KOPT-K1 (cell line): ENCODE results near the gene NTN4.
"Not testable (repeated sequence)": the region's sequence is repeated elsewhere in the genome, so short reads cannot be mapped to it uniquely, and the experiment has no call there.

Experiments used
- H3K27ac ChIP-seq: fragments of 200-600 bp; sonication (generic); 2 replicates; pipeline ENCODE4 v1.5.1; 2016; ENCODE audit warnings: antibody characterized with exemption, mild to moderate bottlenecking, low read depth, low read length; ENCODE audit not compliant: poor library complexity, severe bottlenecking
- H3K36me3 ChIP-seq: fragments of 200-600 bp; sonication (generic); 2 replicates; pipeline ENCODE4 v1.5.1; 2017; ENCODE audit warnings: antibody characterized with exemption, mild to moderate bottlenecking, low read length, moderate library complexity; ENCODE audit not compliant: insufficient read depth
- H3K9me3 ChIP-seq: fragments of 200-600 bp; sonication (generic); 2 replicates; pipeline ENCODE4 v1.5.1; 2017; ENCODE audit warnings: antibody characterized with exemption, low read length, mild to moderate bottlenecking; ENCODE audit not compliant: insufficient read depth, poor library complexity, severe bottlenecking

The NTN4 gene

DNA sequence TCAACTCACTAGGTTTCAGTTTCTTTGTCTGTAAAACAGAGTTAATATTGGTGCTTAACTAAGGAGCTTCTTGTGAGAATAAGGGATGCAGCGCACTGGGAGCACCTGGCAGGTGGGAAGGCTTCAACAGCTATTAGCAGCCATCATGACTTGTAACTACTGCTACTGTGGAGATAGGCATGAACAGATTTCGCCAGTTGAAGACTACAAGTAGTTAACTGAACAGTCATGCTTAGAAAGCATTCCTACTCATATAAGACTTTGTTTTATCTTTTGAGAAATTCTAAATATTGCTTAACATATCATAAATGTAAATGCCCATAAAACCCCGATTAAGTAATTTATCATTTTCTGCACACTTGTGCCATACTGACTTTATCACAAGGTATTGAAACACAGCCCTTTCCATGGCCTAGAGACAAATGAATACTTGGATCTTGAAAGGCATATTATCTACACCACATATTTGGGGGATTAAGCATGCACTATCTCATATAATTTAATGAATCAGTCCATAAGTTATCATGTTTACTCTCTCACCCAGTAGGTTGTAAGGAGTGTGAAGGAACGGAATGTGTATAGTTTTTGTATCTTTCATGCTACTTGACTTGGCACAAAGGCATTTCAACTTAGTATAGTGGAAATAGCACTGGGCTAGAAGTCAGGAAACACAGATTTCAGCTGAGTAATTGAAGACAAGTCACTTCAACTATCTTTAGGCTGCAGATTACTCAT lies 16.1 kb downstream of the NTN4 start:
- Histone ChIP-seq H3K36me3 (no peaks in the 10 kb centered on the region), H3K9me3 (no peaks in the 10 kb centered on the region), H3K27ac (no peak overlapping the region)

DNA sequence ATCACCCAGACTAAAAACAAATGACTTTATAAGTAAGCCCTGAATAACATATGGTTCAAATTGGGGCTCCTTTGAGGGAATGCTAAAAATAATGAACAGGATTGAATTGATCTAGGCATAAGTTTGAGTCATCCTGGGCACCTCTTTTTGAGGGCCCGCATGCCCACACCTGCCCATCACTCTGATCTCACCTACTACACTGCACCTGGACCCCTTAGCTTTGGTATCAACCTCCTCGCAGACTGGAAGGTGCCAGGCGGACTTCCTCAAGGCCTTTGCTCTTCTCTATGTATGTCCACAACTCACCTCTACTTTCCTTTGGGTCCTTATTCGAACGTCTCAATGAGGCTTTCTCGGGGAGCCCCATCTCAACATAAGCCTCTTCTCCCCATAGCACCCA lies 17.2 kb downstream of the NTN4 start:
- Histone ChIP-seq H3K9me3 (no peaks in the 10 kb centered on the region), H3K36me3 (no peaks in the 10 kb centered on the region), H3K27ac (no peak overlapping the region)

DNA sequence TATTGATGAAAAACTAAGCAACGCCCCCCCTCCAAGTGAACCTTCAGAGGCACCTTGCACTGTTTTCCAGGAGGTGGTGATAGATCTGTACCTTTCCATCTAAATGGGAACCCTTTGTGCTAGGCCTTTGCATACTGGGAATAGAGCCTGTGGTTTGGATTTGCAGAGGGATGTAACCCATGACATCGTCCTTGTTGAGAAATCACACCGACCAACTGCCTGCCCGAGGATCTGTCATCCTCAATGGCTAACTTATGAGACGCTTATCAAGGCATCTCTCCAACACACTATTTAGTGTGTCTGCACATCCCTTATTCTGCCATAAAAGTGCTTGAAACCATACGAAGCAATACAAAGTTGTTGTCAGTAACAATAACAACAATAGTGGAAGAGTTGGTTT lies 22.9 kb downstream of the NTN4 start:
- Histone ChIP-seq H3K36me3 (no peaks in the 10 kb centered on the region), H3K9me3 (no peaks in the 10 kb centered on the region), H3K27ac (no peak overlapping the region)

DNA sequence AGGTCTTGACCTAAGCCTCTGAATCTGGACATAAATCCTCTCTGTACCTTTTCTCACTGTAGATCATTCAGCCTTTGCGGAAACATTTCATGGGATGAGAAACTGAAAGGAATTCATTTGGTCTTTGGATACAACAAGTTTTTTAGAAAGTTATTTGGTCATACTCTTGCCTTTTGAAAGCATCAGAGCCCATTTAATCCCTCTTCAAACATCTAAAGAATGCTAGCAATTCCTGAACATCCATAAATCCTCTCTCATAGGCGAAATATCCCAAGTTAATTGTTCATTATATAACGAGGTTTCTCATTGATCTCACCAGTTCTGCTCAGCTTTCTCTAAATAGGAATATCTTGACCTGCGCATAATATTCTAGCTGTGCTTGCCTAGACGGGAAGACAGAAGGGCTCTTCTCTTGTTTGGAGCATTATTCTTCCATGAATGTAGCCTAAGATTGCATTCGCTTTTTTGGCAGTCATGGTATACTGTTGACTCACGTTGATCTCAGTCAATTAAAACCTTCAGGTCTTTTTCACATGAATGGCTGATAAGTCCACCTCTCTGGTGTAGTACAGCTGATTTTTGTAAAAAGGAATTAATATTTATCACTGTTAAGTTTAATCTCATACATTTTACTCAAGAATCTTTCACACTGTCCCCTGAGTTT lies 24.1 kb downstream of the NTN4 start:
- no peaks in the 10 kb centered on the region for H3K36me3 ChIP-seq
- no peak overlapping the region for H3K27ac ChIP-seq
- H3K9me3 ChIP-seq: no peaks in the 10 kb centered on the region

DNA sequence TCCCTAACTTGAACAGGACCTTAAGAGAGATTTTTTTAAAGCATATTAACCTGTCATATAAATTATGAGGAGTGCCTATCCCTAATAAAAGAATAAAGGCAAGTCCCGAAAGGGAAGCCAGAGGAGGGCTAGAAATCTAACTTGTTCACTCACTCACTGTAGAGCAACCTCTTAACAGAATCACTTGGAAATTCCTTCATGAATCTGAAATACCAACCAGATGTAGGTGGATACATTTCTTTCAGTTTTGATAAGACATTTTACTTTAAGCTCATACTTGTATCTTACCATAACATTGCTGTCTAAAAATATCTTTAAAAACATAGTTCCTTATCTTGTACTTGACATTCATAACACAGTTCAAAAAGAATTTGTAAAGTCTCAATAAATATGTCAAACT lies 25.7 kb downstream of the NTN4 start:
- Histone ChIP-seq H3K9me3 (no peaks in the 10 kb centered on the region), H3K36me3 (no peaks in the 10 kb centered on the region), H3K27ac (no peak overlapping the region)

DNA sequence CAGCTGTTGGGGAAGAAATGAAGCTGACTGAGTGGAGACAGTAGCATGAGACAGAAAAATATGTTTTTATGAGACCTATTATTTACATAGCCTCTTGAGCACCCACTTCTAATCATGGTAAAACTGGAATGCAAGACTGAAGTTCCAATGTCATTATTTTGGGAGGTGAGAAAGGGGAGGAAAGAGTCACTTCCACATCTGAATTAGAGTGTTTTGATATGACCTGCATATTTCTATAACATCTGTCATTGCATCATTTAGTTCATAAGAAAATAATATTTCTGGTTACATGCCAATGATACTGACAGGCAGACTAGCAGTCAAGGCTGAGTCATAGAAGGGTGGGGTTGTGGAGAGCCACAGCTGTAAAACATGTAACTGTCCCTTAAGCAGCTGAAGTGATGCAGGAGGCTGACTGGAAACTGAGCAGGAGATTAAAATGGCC lies 26.7 kb downstream of the NTN4 start:
- Histone ChIP-seq H3K27ac (no peak overlapping the region), H3K9me3 (no peaks in the 10 kb centered on the region), H3K36me3 (no peaks in the 10 kb centered on the region)

DNA sequence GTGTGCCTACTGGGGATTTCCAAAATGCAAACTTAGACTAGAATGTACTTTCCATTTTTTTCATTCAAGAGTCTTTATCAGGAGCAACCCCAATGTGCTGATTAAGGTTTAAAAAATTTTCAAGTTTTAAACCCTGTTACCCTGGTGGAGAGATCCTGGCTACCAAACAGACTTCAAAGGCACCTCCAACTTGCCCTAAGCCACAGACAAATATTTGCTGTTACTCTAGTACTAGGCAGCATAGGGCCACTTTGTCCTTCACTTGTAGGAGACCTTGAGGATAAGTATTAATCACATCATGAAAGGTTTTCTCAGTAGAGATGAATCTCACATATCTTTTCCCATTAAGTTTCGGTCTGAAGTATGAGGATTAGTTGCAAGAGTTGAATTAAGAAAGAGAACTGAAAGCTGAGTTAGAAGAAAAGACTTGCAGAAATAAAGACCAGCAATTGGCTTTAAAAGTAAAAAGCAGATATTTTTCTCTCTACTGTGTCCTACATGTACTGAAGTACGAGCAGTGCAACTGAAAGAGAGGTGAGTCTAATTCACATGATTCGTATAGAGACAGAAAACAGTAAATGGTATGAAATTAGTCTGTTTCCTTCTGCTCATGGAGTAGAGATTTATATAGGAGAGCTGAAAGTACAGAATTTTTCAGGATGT lies 28.3 kb downstream of the NTN4 start:
- Histone ChIP-seq H3K36me3 (no peaks in the 10 kb centered on the region), H3K27ac (no peak overlapping the region), H3K9me3 (no peaks in the 10 kb centered on the region)

DNA sequence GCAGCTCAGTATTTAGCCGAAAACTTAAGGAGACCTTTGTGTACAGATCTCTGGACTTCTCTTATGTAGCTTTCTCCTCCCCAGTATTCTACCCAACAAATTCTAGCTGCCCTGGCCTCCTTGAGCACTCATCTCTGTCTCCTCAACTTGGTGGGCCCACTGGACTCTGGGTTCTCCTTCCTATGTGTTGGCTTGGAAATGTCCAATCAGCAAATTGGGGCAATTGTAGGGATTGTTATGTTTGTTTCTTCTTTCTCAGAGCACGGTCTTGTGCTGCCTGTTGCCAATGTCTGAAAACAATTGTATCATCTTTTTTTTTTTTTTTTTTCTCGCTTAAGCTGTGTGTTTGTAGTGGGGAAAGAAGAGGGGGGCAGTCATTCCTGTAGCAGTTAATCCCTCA lies 30.2 kb downstream of the NTN4 start:
- H3K9me3 ChIP-seq: no peaks in the 10 kb centered on the region
- H3K36me3 ChIP-seq: no peaks in the 10 kb centered on the region
- no peak overlapping the region for H3K27ac ChIP-seq

DNA sequence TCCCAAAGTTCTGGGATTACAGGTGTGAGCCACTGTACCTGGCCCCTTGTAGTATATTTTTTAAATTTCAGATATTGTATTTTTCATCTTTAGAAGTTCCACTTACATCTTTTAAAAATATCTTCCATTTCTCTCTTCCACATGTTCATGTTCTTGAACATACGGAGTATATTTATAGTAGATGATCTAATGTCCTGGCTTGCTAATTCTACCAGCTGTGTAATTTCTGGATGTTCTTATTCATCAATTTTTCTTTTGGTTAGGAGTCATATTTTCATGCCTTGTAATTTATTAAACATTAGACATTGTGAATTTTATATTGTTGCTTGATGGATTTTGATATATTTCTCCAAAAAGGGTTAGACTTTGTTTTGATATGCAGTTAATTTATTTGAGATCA lies 30.8 kb downstream of the NTN4 start:
- Histone ChIP-seq H3K9me3 (no peaks in the 10 kb centered on the region), H3K27ac (no peak overlapping the region), H3K36me3 (no peaks in the 10 kb centered on the region)

DNA sequence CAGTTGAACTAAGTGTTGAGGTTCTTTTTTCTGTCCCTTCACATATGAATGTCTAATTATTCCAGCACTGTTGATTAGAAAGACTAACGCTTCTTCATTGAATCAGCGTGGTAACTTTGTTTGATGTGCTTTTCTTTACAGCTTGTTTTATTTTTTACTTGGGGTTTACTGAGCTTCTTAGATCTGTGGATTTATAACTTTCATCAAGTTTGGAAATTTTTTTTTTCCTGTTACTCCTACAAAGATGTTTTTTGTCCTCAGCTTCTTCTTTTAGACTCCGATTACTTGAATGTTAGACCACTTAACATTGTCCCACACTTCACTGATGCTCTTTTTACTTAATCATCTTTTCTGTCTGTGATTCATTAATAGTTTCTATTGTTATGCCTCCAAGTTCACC lies 31.5 kb downstream of the NTN4 start:
- Histone ChIP-seq H3K36me3 (no peaks in the 10 kb centered on the region), H3K9me3 (no peaks in the 10 kb centered on the region), H3K27ac (no peak overlapping the region)

DNA sequence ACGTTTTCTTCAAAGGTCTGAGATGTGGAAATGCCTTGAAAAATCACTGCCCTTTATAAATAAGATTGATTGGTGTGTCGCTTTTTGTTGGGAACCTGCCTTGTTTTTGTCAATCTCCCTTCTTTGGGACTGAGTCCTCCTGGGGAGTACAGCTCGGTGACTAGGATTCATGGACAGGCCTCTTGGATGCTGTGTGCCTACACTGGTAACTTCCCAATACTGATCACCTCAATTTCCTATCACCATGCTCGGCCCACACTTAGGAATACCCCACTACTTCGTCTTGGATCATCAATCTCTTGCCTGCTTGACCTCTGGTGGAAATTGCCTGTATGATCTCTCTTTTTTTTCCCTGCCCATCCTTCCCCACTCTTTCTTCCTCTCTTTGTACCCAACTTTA lies 34.2 kb downstream of the NTN4 start:
- Histone ChIP-seq H3K27ac (no peak overlapping the region), H3K36me3 (no peaks in the 10 kb centered on the region), H3K9me3 (no peaks in the 10 kb centered on the region)

DNA sequence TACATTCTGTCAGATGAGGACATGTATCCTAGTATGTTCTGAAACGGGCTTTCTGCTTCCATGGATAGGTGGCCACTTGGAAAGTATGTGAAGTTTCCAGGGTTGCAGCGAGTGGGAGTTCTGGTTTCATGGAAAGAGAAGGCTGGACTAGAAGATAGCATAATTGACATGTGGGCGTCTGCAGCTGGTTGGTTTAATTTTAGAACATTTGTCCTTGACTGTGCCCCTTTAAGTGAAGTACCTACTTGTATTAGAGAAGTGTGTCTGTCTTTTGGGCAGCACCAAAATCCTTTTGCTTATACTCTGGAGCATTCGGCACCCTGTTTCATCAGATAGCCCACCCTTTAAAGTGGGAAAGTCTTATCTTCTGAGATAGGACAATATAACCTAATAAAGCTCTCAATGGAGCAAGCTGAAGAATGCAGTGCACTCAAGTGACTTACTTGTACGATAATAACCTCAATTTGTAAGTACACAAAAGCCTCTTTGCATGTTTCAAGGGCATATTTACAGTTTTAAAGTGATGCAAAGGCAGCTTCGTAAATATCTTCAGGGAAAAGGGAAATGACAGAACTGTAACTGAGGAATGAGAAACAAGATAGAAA lies 35.2 kb downstream of the NTN4 start:
- Histone ChIP-seq H3K36me3 (no peaks in the 10 kb centered on the region), H3K27ac (no peak overlapping the region), H3K9me3 (no peaks in the 10 kb centered on the region)

DNA sequence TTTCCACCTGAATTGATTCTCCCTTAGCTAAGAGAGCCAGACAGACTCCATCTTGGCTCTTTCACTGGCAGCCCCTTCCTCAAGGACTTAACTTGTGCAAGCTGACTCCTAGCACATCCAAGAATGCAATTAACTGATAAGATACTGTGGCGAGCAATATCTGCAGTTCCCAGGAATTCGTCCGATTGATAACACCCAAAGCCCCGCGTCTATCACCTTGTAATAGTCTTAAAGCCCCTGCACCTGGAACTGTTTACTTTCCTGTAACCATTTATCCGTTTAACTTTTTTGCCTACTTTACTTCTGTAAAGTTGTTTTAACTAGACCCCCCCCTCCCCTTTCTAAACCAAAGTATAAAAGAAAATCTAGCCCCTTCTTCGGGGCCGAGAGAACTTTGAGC lies 44.5 kb downstream of the NTN4 start:
- not testable (repeated sequence) for H3K27ac ChIP-seq, H3K36me3 ChIP-seq
- H3K9me3 ChIP-seq: peaks cover 17% of the 10 kb centered on the region

DNA sequence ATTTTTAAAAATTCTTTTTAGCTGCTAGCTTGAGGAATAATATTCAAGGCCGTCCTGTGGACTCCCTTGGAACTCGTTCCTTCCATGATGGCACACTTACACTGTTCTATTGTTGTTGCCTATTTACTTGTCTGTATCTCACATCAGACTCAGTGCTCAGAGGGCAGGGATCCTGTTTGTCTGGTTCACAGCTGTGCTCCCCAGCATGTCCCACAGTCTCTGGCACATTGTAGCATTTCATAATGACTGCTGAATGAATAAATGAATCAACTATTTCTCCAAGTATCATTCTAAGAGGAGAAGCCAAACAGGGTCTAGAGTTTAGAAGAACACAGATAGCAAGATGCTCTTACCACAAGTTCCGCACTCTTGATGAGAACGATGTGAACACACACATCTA lies 48.0 kb downstream of the NTN4 start:
- no peaks in the 10 kb centered on the region for H3K36me3 ChIP-seq
- peaks cover 17% of the 10 kb centered on the region for H3K9me3 ChIP-seq
- H3K27ac ChIP-seq: no peak overlapping the region

DNA sequence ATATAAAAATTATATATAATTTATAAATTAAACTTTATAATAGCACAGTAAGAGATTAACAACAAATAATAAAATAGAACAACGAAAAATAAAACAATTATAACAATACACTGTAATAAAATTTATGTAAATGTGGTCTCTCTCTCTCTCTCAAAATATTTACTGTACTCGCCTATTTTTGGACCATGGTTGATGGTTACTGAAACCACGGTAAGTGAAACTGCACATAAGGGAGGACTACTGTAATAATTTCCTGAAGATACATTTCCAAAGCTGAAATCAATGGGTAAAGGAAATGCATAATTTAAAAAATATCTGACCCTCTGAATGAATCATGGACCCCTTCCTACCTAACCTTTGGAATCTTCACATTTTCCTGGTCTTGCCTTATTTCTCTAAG lies 48.9 kb downstream of the NTN4 start:
- H3K27ac ChIP-seq: no peak overlapping the region
- H3K36me3 ChIP-seq: no peaks in the 10 kb centered on the region

More for the DNA sequence above, 48.9 kb downstream of the NTN4 start:
- peaks cover 15% of the 10 kb centered on the region for H3K9me3 ChIP-seq
